GM12878 (cell line): Measurements from ENCODE around the gene ARHGEF17. TPM values are rescaled to one million over a fixed set of nuclear protein-coding genes. Genes with fewer than 3 reads are reported as not detected.
A peak's percentile ranks its signal among the peaks of the same experiment; 100 is the strongest.

Experiments used
- CTCF ChIP-seq, 3 experiments: IDR thresholded peaks in 2 of 3; conservative IDR thresholded peaks in 1 of 3; 2 replicates each; pipeline ENCODE4 v1.5.1; 2011; ENCODE audit warnings: low read depth in 3 of 3, low read length in 3 of 3, mild to moderate bottlenecking in 3 of 3, control low read depth in 2 of 3, moderate library complexity in 2 of 3, inconsistent platforms in 1 of 3, mixed read lengths in 1 of 3; ENCODE audit not compliant: control insufficient read depth in 2 of 3, insufficient read depth in 1 of 3; ENCODE audit errors: extremely low read depth in 1 of 3
- DPF2 ChIP-seq: fragments of 450-650 bp; IDR thresholded peaks from 2 replicates; pipeline ENCODE4 v1.6.1; 2017; ENCODE audit warnings: mild to moderate bottlenecking
- HDGF ChIP-seq: fragments of 450-650 bp; IDR thresholded peaks from 2 replicates; pipeline ENCODE4 v1.6.1; 2016; ENCODE audit warnings: antibody characterized with exemption
- MYC ChIP-seq: IDR thresholded peaks from 2 replicates; pipeline ENCODE4 v1.6.1; 2011; ENCODE audit warnings: mild to moderate bottlenecking, low read length, moderate library complexity, inconsistent platforms; ENCODE audit not compliant: insufficient read depth, insufficient replicate concordance, insufficient read length, severe bottlenecking
- PAX8 ChIP-seq: fragments of 450-650 bp; IDR thresholded peaks from 2 replicates; pipeline ENCODE4 v1.6.1; 2017; ENCODE audit warnings: mild to moderate bottlenecking, moderate library complexity
- POLR2A ChIP-seq: IDR thresholded peaks from 2 replicates; pipeline ENCODE4 v1.6.1; 2011; ENCODE audit warnings: low read depth, mild to moderate bottlenecking, low read length
- RAD51 ChIP-seq: fragments of 450-650 bp; IDR thresholded peaks from 2 replicates; pipeline ENCODE4 v1.6.1; 2016; ENCODE audit warnings: moderate library complexity, mild to moderate bottlenecking, inconsistent platforms
- SIX5 ChIP-seq: IDR thresholded peaks from 2 replicates; pipeline ENCODE4 v1.6.1; 2011; ENCODE audit warnings: mild to moderate bottlenecking, low read depth, low read length, moderate library complexity; ENCODE audit not compliant: severe bottlenecking
- SMC3 ChIP-seq: IDR thresholded peaks from 2 replicates; pipeline ENCODE4 v1.6.1; 2011; ENCODE audit warnings: low read length, improper control_type of control experiment, borderline replicate concordance
- STAT3 ChIP-seq: IDR thresholded peaks from 2 replicates; pipeline ENCODE4 v1.6.1; 2011; ENCODE audit warnings: low read depth, low read length, improper control_type of control experiment
- WRNIP1 ChIP-seq: IDR thresholded peaks from 2 replicates; pipeline ENCODE4 v1.6.1; 2011; ENCODE audit warnings: low read depth, low read length, improper control_type of control experiment, borderline replicate concordance
- YY1 ChIP-seq: IDR thresholded peaks from 2 replicates; pipeline ENCODE4 v1.6.1; 2011; ENCODE audit warnings: low read depth, mild to moderate bottlenecking, low read length
- ZZZ3 ChIP-seq: IDR thresholded peaks from 2 replicates; pipeline ENCODE4 v1.6.1; 2011; ENCODE audit warnings: low read depth; ENCODE audit not compliant: control insufficient read depth, insufficient read length
- polyA plus RNA-seq, 11 experiments: library from polyadenylated mRNA; depleted of rRNA in 4 of 11; unstranded in 6 of 11; stranded (reverse) in 5 of 11; fragments of >200 nt; fragmentation: Nextera tagmentation in 4 of 11; fragmentation: Illumina TruSeq in 1 of 11; extraction: Ambion mirVana in 4 of 11; extraction: Trizol in 1 of 11; gene quantifications; 1 replicate in 1 of 11; 2 replicates in 10 of 11; pipeline versions ENCODE4 v1.2.1 to v1.2.3, GENCODE V29; 2011 to 2016; ENCODE audit warnings: inconsistent platforms in 2 of 11, missing spikeins in 2 of 11, low read depth in 1 of 11
- total RNA-seq, 4 experiments: library from RNA; depleted of rRNA in 3 of 4; stranded (reverse); fragments of >200 nt in 3 of 4; fragmentation: Illumina TruSeq in 1 of 4; extraction: Trizol in 1 of 4; gene quantifications; 2 replicates each; pipeline versions ENCODE4 v1.2.1 to v1.2.3, GENCODE V29; 2013 to 2021
- TF ChIP-seq, protein P1 (sequence below): IDR thresholded peaks from 2 replicates; pipeline ENCODE4 v1.6.1; 2012; ENCODE audit warnings: low read length, inconsistent platforms
- TF ChIP-seq, protein P2 (sequence below): IDR thresholded peaks from 2 replicates; pipeline ENCODE4 v1.6.1; 2012; ENCODE audit warnings: improper control_type of control experiment, low read depth, low read length; ENCODE audit not compliant: insufficient replicate concordance
- TF ChIP-seq, protein P3 (sequence below): fragments of 450-650 bp; conservative IDR thresholded peaks from 2 replicates; pipeline ENCODE4 v1.6.1; 2017; ENCODE audit warnings: mild to moderate bottlenecking, moderate library complexity
- TF ChIP-seq, protein P4 (sequence below): fragments of 150-350 bp; IDR thresholded peaks from 2 replicates; pipeline ENCODE4 v1.6.1; 2014; ENCODE audit warnings: mild to moderate bottlenecking, low read depth, low read length

Gene ARHGEF17
- total and polyA plus RNA-seq, 10 of the 15 experiments (the other 5 are each of a cell fraction or from before 2014, with no cell fraction given): 0.15 to 11.0 (median 1.7) TPM

DNA sequence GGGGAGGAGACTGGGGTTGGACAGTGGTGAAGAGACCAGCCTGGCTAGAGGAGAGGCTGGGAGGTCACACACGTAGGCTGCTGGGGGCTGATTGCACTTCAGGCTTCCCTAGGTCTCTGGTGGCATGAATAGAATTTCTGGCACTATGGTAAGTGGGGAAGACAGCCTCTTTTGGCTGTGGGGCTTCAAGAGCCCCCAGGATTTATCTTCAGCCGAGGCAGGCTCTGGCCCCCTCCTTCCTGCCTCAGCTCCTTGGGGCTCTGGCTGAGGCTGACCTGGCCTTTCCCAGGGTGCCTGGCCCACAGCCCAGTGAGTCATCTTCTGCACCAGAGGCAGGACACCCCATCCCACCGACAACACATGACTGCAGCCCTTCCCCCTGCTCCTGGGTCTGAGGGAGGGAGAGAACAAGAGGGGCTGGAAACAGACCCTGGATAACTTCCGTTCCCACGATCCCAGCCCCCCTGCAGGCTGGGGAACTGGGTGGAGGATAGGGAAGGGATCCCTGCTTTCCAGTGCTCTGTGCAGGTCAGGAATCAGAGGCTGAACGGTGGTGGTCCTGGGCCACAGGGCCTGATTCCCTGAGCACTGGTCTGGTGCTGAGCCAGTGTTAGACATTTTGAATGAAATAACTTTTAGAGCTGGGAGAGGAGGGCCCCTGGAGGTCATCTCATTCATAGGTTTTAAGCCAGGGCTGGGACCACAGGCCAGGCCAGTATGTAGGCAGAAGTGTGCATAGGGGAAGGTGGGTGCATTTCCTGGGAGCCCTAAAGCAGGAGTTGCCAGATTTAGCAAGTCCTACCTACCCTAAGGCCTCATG is 26.5 kb downstream of the ARHGEF17 start (continued):
- TF ChIP-seq CTCF (IDR thresholded peaks at IDR 0.05 in 2 of 3, conservative IDR thresholded peaks at IDR 0.05 in 1 of 3; ENCODE audit: control insufficient read depth in 2 of 3, extremely low read depth in 1 of 3, insufficient read depth in 1 of 3, low read depth in 3 of 3, low read length in 3 of 3) (peak in 2 of 3 experiments; percentile 25 to 62; a peak in 3 of 6 replicates), RAD51 (no peak), ZZZ3 (no peak), WRNIP1 (no peak), YY1 (peak; percentile 71; the same call in 1 of the 2 replicates), HDGF (0 out of 2 replicates have a peak, but pooled peaks have one; percentile 12), DPF2 (no peak), STAT3 (no peak), MYC (no peak), PAX8 (no peak), POLR2A (no peak), SMC3 (peak; percentile 41; the same call in 1 of the 2 replicates), SIX5 (peak; percentile 6)
- TF ChIP-seq, protein P1, sequence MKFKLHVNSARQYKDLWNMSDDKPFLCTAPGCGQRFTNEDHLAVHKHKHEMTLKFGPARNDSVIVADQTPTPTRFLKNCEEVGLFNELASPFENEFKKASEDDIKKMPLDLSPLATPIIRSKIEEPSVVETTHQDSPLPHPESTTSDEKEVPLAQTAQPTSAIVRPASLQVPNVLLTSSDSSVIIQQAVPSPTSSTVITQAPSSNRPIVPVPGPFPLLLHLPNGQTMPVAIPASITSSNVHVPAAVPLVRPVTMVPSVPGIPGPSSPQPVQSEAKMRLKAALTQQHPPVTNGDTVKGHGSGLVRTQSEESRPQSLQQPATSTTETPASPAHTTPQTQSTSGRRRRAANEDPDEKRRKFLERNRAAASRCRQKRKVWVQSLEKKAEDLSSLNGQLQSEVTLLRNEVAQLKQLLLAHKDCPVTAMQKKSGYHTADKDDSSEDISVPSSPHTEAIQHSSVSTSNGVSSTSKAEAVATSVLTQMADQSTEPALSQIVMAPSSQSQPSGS: no peak
- TF ChIP-seq, protein P2, sequence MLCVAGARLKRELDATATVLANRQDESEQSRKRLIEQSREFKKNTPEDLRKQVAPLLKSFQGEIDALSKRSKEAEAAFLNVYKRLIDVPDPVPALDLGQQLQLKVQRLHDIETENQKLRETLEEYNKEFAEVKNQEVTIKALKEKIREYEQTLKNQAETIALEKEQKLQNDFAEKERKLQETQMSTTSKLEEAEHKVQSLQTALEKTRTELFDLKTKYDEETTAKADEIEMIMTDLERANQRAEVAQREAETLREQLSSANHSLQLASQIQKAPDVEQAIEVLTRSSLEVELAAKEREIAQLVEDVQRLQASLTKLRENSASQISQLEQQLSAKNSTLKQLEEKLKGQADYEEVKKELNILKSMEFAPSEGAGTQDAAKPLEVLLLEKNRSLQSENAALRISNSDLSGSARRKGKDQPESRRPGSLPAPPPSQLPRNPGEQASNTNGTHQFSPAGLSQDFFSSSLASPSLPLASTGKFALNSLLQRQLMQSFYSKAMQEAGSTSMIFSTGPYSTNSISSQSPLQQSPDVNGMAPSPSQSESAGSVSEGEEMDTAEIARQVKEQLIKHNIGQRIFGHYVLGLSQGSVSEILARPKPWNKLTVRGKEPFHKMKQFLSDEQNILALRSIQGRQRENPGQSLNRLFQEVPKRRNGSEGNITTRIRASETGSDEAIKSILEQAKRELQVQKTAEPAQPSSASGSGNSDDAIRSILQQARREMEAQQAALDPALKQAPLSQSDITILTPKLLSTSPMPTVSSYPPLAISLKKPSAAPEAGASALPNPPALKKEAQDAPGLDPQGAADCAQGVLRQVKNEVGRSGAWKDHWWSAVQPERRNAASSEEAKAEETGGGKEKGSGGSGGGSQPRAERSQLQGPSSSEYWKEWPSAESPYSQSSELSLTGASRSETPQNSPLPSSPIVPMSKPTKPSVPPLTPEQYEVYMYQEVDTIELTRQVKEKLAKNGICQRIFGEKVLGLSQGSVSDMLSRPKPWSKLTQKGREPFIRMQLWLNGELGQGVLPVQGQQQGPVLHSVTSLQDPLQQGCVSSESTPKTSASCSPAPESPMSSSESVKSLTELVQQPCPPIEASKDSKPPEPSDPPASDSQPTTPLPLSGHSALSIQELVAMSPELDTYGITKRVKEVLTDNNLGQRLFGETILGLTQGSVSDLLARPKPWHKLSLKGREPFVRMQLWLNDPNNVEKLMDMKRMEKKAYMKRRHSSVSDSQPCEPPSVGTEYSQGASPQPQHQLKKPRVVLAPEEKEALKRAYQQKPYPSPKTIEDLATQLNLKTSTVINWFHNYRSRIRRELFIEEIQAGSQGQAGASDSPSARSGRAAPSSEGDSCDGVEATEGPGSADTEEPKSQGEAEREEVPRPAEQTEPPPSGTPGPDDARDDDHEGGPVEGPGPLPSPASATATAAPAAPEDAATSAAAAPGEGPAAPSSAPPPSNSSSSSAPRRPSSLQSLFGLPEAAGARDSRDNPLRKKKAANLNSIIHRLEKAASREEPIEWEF: no peak
- TF ChIP-seq, protein P3, sequence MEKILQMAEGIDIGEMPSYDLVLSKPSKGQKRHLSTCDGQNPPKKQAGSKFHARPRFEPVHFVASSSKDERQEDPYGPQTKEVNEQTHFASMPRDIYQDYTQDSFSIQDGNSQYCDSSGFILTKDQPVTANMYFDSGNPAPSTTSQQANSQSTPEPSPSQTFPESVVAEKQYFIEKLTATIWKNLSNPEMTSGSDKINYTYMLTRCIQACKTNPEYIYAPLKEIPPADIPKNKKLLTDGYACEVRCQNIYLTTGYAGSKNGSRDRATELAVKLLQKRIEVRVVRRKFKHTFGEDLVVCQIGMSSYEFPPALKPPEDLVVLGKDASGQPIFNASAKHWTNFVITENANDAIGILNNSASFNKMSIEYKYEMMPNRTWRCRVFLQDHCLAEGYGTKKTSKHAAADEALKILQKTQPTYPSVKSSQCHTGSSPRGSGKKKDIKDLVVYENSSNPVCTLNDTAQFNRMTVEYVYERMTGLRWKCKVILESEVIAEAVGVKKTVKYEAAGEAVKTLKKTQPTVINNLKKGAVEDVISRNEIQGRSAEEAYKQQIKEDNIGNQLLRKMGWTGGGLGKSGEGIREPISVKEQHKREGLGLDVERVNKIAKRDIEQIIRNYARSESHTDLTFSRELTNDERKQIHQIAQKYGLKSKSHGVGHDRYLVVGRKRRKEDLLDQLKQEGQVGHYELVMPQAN: no peak
- TF ChIP-seq, protein P4, sequence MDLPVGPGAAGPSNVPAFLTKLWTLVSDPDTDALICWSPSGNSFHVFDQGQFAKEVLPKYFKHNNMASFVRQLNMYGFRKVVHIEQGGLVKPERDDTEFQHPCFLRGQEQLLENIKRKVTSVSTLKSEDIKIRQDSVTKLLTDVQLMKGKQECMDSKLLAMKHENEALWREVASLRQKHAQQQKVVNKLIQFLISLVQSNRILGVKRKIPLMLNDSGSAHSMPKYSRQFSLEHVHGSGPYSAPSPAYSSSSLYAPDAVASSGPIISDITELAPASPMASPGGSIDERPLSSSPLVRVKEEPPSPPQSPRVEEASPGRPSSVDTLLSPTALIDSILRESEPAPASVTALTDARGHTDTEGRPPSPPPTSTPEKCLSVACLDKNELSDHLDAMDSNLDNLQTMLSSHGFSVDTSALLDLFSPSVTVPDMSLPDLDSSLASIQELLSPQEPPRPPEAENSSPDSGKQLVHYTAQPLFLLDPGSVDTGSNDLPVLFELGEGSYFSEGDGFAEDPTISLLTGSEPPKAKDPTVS: no peak
